Bronchial epithelial cell (primary cell): ENCODE results near the gene COL11A2. TPM values are rescaled to one million over a fixed set of nuclear protein-coding genes. Genes with fewer than 3 reads are reported as not detected.
"Not testable (repeated sequence)": the region's sequence is repeated elsewhere in the genome, so short reads cannot be mapped to it uniquely, and the experiment has no call there.

Experiments
- DNase-seq: peaks from one replicate; pipeline ENCODE4 v3.0.0-alpha.2; 2010; ENCODE audit warnings: low read depth
- FAIRE-seq: peaks from 2 replicates; lab custom pipeline; 2011; peaks lifted over from hg19 to GRCh38; lab: Jason Lieb, UNC
- H3K27me3 ChIP-seq: 2 replicates; pipeline ENCODE4 v1.5.1; 2011; ENCODE audit warnings: low read length; ENCODE audit not compliant: control insufficient read depth, insufficient read depth
- H3K36me3 ChIP-seq: 2 replicates; pipeline ENCODE4 v1.5.1; 2011; ENCODE audit warnings: low read length; ENCODE audit not compliant: control insufficient read depth, insufficient read depth
- H3K4me3 ChIP-seq: 2 replicates; pipeline ENCODE4 v1.5.1; 2011; ENCODE audit warnings: mild to moderate bottlenecking, low read depth, low read length, control low read depth
- total RNA-seq: library from RNA; depleted of rRNA; stranded (reverse); fragments of >200 nt; gene quantifications from 2 replicates; pipeline ENCODE4 v1.2.1, GENCODE V29; 2014
- TF ChIP-seq, protein P1 (sequence below): IDR thresholded peaks from 2 replicates; pipeline ENCODE4 v1.5.1; 2011; ENCODE audit warnings: mild to moderate bottlenecking, moderate library complexity, low read length, control low read depth, inconsistent platforms; ENCODE audit not compliant: insufficient read depth, severe bottlenecking

COL11A2 gene
- total RNA-seq, 1 donor from 2014 or later: under 0.01 TPM

DNA sequence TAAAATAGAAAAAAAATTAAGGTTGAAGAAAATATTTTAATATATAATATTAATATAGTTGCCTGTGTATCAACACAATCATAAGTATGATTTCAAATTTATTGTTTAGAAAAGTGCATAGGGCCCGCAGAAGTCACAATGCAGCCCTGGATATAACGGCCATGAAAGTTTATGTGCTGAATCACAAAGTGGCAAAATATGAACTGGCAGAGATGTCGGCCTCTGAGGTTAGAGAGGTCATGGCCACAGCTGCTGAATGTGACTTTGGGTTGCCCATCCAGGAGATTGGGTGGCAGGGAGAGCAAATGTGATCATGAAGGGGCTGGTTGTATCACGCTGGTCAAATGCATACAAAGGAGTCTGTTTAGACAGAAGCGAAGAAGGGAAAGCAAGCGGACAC, 35.7 kb downstream of the COL11A2 start:
- no peak overlapping the region for H3K4me3 ChIP-seq
- TF ChIP-seq, protein P1, sequence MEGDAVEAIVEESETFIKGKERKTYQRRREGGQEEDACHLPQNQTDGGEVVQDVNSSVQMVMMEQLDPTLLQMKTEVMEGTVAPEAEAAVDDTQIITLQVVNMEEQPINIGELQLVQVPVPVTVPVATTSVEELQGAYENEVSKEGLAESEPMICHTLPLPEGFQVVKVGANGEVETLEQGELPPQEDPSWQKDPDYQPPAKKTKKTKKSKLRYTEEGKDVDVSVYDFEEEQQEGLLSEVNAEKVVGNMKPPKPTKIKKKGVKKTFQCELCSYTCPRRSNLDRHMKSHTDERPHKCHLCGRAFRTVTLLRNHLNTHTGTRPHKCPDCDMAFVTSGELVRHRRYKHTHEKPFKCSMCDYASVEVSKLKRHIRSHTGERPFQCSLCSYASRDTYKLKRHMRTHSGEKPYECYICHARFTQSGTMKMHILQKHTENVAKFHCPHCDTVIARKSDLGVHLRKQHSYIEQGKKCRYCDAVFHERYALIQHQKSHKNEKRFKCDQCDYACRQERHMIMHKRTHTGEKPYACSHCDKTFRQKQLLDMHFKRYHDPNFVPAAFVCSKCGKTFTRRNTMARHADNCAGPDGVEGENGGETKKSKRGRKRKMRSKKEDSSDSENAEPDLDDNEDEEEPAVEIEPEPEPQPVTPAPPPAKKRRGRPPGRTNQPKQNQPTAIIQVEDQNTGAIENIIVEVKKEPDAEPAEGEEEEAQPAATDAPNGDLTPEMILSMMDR: no peak
- no peaks in the 10 kb centered on the region for H3K27me3 ChIP-seq
- no peak for FAIRE-seq
- H3K36me3 ChIP-seq: no peaks in the 10 kb centered on the region
- DNase-seq: no peak

- DNase-seq (no peak), FAIRE-seq (no peak)
- Histone ChIP-seq H3K4me3 (no peak overlapping the region), H3K27me3 (no peaks in the 10 kb centered on the region), H3K36me3 (no peaks in the 10 kb centered on the region)
- TF ChIP-seq, protein P1: no peak
Observed at GRCh38 chr6:33154349-33154748, 37.9 kb downstream of the COL11A2 start.

DNA sequence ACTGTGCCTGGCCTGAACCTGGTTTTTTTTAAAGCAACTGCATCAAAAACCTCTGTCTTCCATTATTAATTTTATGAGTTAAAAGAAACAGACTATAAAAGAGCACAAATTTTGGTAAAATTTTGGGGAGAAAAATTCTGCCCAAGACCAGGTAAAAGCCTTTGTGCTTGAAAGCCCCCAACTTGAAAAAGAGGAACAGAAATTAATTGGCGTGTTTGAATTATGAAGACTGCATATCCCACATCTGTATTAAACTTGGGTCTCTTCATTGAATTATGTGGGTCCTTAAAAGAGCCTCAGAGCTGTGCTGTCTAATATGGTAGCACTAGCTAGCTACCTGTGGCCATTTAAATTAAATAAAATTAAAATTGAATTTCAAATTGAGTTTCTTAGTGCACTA, 41.2 kb downstream of the COL11A2 start:
- TF ChIP-seq, protein P1: no peak
- FAIRE-seq (no peak), DNase-seq (no peak)
- Histone ChIP-seq H3K27me3 (peaks cover 2% of the 10 kb centered on the region), H3K4me3 (no peak overlapping the region), H3K36me3 (no peaks in the 10 kb centered on the region)

DNA sequence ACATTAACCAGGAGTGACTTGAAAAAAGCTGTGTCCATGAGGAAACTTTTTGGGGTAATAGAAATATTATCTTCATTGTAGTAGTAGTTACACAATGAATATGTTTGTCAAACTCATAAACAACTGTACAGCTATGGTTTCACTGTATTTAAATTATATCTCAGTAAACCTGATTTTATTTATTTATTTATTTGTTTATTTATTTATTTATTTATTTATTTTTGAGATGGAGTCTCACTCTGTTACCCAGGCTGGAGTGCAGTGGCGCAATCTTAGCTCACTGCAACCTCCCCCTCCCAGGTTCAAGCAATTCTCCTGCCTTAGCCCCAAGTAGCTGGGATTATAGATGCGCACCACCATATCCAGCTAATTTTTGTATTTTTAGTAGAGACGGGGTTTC, 41.7 kb downstream of the COL11A2 start:
- H3K36me3 ChIP-seq, H3K27me3 ChIP-seq, DNase-seq, H3K4me3 ChIP-seq, FAIRE-seq: not testable (repeated sequence)

- DNase-seq: peak; percentile 59
- no peak for FAIRE-seq
- Histone ChIP-seq H3K4me3 (no peak overlapping the region), H3K36me3 (no peaks in the 10 kb centered on the region), H3K27me3 (peaks cover 2% of the 10 kb centered on the region)
- TF ChIP-seq, protein P1: peak; percentile 61
Observed at GRCh38 chr6:33147807-33148666, 44.2 kb downstream of the COL11A2 start.

- H3K27me3 ChIP-seq: peaks cover 2% of the 10 kb centered on the region
- FAIRE-seq: no peak
Observed at GRCh38 chr6:33144373-33144772, 47.9 kb downstream of the COL11A2 start.

More at GRCh38 chr6:33144373-33144772, 47.9 kb downstream of the COL11A2 start:
- TF ChIP-seq, protein P1: no peak
- peak; percentile 50 for DNase-seq
- Histone ChIP-seq H3K4me3 (no peak overlapping the region), H3K36me3 (no peaks in the 10 kb centered on the region)
